MCF 10A (cell line): Measurements from ENCODE around the gene ZC3HAV1. TPM values are rescaled to one million over a fixed set of nuclear protein-coding genes. Genes with fewer than 3 reads are reported as not detected.

Experiments used
- BruUV-seq: library from RNA; stranded (reverse); fragments of 400-500 nt; replicated peaks from 2 replicates; lab custom pipeline; 2021; lab: Mats Ljungman, UMichigan
- CTCF ChIA-PET: fragments of 300-600 bp; sonication (Branson Sonifier 250); formaldehyde crosslinking; extraction: SDS; loops from one replicate; lab custom pipeline; 2021; ENCODE audit warnings: antibody characterized with exemption, inconsistent platforms; lab: Yijun Ruan, JAX
- POLR2A ChIA-PET: fragments of 300-600, 350-650 bp; sonication (Branson Sonifier 250); formaldehyde crosslinking; extraction: SDS; loops from one replicate; lab custom pipeline; 2020; ENCODE audit warnings: antibody characterized with exemption, inconsistent platforms; lab: Yijun Ruan, JAX
- DNase-seq: peaks from one replicate; pipeline ENCODE4 v3.0.0-alpha.2; 2018; ENCODE audit not compliant: unreplicated experiment
- H3K27ac Mint-ChIP-seq: one replicate; pipeline ENCODE4 v1.8.0; 2022; ENCODE audit warnings: mild to moderate bottlenecking, low read depth, mixed read lengths; ENCODE audit not compliant: unreplicated experiment
- H3K27me3 Mint-ChIP-seq: one replicate; pipeline ENCODE4 v1.8.0; 2022; ENCODE audit warnings: mixed read lengths; ENCODE audit not compliant: insufficient read depth, unreplicated experiment
- H3K36me3 Mint-ChIP-seq: one replicate; pipeline ENCODE4 v1.8.0; 2022; ENCODE audit warnings: mild to moderate bottlenecking, moderate library complexity, mixed read lengths; ENCODE audit not compliant: insufficient read depth, unreplicated experiment
- H3K4me1 Mint-ChIP-seq: one replicate; pipeline ENCODE4 v1.8.0; 2022; ENCODE audit warnings: mixed read lengths; ENCODE audit not compliant: insufficient read depth, unreplicated experiment
- H3K4me3 Mint-ChIP-seq: one replicate; pipeline ENCODE4 v1.8.0; 2022; ENCODE audit warnings: mild to moderate bottlenecking, moderate library complexity, mixed read lengths; ENCODE audit not compliant: unreplicated experiment
- H3K9me3 Mint-ChIP-seq: one replicate; pipeline ENCODE4 v1.8.0; 2022; ENCODE audit warnings: mixed read lengths; ENCODE audit not compliant: unreplicated experiment
- intact Hi-C: fragments of 100-400 bp; cut with micrococcal nuclease; formaldehyde crosslinking; loops from 2 replicates; pipeline ENCODE4 v1.14.1; 2022
- total RNA-seq: library from RNA; stranded (reverse); gene quantifications from 2 replicates; pipeline ENCODE4 v1.2.3, GENCODE V29; 2022
- TF ChIP-seq, protein P1 (sequence below): fragments of 200-600 bp; IDR thresholded peaks from one replicate; pipeline ENCODE4 v1.8.0; 2022; ENCODE audit warnings: antibody characterized with exemption, mild to moderate bottlenecking; ENCODE audit not compliant: unreplicated experiment

ZC3HAV1 gene
- total RNA-seq, 1 experiment from 2014 or later = 14.2 TPM

DNA sequence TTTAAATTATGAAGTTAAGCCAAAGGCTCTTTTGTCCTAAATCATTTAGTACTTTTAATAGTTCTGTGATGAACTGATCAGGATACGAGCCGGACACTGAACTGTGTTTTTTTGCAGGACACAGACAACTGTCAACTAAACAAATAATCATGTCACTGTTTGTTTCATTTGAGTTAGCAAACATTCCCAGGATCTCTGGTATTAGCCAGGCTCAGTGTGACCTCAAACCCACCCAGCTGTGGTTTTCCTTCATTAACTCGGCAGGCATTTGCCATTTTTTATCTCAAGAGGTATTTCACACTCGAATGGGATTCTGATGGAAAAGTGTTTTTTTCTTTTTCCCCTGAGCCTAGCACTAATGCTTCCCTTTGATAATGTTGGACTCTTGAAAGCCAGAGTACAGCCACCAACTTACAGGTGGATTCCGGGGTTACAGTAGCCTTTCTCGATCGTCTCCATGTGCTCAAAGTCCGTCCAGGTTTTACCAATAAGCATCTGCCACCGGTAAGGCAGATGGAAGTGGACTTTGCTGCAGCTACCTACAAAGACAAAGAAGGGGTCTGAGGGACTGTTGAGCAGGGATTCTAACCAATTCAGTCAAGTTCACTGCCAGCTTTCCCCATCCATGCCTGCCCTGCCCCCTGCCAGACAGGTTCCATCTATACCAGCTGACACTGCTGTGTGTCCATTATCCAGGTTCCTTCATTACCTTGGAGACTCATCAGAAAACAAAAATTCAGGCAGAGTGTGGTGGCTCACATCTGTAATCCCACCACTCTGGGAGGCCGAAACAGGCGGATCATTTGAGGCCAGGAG is 33.4 kb downstream of the ZC3HAV1 start:
- ChIA-PET POLR2A (no interaction called here), CTCF (interaction anchor here (0.6 to 3.7 kb wide), 22 partner anchors 11 to 721 kb away, joined by 3 to 44 read pairs (median 7); partner anchors contain the start of genes FMC1, KIAA1549 and ZC3HAV1L)
- Mint-ChIP-seq H3K4me3 (no peak overlapping the region), H3K4me1 (peaks cover 7% of the 10 kb centered on the region), H3K27me3 (no peaks in the 10 kb centered on the region), H3K36me3 (peaks cover 93% of the 10 kb centered on the region), H3K27ac (no peak overlapping the region), H3K9me3 (no peaks in the 10 kb centered on the region)
- no TSS peak for BruUV-seq
- TF ChIP-seq, protein P1, sequence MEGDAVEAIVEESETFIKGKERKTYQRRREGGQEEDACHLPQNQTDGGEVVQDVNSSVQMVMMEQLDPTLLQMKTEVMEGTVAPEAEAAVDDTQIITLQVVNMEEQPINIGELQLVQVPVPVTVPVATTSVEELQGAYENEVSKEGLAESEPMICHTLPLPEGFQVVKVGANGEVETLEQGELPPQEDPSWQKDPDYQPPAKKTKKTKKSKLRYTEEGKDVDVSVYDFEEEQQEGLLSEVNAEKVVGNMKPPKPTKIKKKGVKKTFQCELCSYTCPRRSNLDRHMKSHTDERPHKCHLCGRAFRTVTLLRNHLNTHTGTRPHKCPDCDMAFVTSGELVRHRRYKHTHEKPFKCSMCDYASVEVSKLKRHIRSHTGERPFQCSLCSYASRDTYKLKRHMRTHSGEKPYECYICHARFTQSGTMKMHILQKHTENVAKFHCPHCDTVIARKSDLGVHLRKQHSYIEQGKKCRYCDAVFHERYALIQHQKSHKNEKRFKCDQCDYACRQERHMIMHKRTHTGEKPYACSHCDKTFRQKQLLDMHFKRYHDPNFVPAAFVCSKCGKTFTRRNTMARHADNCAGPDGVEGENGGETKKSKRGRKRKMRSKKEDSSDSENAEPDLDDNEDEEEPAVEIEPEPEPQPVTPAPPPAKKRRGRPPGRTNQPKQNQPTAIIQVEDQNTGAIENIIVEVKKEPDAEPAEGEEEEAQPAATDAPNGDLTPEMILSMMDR = no peak
- no peak for DNase-seq
- intact Hi-C loops = loop anchor here (1.0 kb wide), 2 partner anchors 59 to 190 kb away; no protein-coding TSS in a partner anchor

DNA sequence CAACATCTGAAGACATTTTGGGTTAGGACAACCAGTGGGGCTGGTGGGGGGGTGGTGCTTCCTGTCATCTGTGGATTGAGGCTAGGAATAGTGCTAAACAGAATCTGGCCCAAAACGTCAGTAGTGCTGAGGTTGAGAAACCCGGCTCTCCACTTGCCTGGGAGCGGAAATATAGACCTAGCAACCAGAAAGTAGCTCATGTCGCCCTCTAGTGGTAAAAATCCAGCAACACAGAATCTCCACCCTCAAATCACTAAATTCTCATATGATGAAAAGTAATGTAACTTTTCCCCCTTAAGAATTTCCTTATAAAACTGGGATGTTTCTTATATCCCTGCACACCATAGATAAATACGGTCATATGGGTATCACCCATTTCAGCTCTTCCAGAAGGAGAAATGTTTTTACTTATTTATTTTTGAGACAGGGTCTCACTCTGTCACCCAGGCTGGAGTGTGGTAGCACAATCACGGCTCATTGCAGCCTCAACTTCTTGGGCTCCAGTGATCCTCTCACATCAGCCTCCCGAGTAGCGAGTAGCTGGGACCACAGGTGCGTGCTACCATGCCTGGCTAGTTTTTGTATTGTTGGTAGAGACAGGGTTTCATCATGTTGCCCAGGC is 34.4 kb downstream of the ZC3HAV1 start:
- peak; percentile 79 for DNase-seq
- ChIA-PET CTCF (interaction anchor here (0.6 to 3.7 kb wide), 46 partner anchors 10 to 1144 kb away, joined by 3 to 44 read pairs (median 4); partner anchors contain the start of genes FMC1, KIAA1549 and ZC3HAV1L), POLR2A (interaction anchor here (0.6 to 2.4 kb wide), 5 partner anchors 9 to 193 kb away, joined by 3 to 6 read pairs (median 3); no protein-coding TSS in a partner anchor)
- H3K4me3 Mint-ChIP-seq = no peak overlapping the region
- no TSS peak for BruUV-seq
- intact Hi-C loops = loop anchor here (1.0 kb wide), 2 partner anchors 58 to 189 kb away; no protein-coding TSS in a partner anchor
- H3K4me1 Mint-ChIP-seq = peaks cover 7% of the 10 kb centered on the region
- TF ChIP-seq, protein P1 = peak; percentile 82
- H3K9me3 Mint-ChIP-seq = no peaks in the 10 kb centered on the region
- no peaks in the 10 kb centered on the region for H3K27me3 Mint-ChIP-seq
- H3K36me3 Mint-ChIP-seq = peaks cover 93% of the 10 kb centered on the region
- peak overlapping the region; percentile 27 for H3K27ac Mint-ChIP-seq

DNA sequence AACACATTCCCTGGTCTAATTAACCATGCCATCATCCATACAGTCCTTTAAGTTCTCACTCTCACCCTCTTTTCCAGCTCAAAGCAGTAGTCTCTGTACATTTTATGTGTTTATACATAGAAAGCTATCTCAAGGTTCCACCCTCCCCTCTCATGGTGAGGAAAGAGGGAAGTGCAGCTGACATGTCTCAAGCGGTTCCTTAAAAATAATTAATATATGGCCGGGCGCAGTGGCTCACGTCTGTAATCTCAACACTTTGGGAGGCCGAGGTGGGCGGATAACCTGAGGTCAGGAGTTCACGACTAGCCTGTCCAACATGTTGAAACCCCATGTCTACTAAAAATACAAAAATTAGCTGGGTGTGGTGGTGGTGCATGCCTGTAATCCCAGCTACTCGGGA is 36.7 kb downstream of the ZC3HAV1 start:
- CTCF ChIA-PET = interaction anchor here (0.7 to 3.7 kb wide), 5 partner anchors 20 to 60 kb away, joined by 3 to 28 read pairs (median 4); no protein-coding TSS in a partner anchor
- TF ChIP-seq, protein P1 = no peak

More for the DNA sequence above, 36.7 kb downstream of the ZC3HAV1 start:
- peak overlapping the region; percentile 71 for H3K27ac Mint-ChIP-seq
- BruUV-seq = no TSS peak
- no peaks in the 10 kb centered on the region for H3K9me3 Mint-ChIP-seq
- POLR2A ChIA-PET = interaction anchor here (0.7 to 1.1 kb wide), 2 partner anchors 9 to 40 kb away, joined by 3 read pairs; no protein-coding TSS in a partner anchor
- H3K4me3 Mint-ChIP-seq = no peak overlapping the region
- H3K27me3 Mint-ChIP-seq = no peaks in the 10 kb centered on the region
- peaks cover 89% of the 10 kb centered on the region for H3K36me3 Mint-ChIP-seq
- peaks cover 7% of the 10 kb centered on the region for H3K4me1 Mint-ChIP-seq
- intact Hi-C loops = no loop called here
- DNase-seq = no peak
